ENCODE results near the gene RHBG. TPM values are rescaled to one million over a fixed set of nuclear protein-coding genes. Genes with fewer than 3 reads are reported as not detected.
"Not testable (repeated sequence)": the region's sequence is repeated elsewhere in the genome, so short reads cannot be mapped to it uniquely, and the experiment has no call there.

RHBG gene, protein sequence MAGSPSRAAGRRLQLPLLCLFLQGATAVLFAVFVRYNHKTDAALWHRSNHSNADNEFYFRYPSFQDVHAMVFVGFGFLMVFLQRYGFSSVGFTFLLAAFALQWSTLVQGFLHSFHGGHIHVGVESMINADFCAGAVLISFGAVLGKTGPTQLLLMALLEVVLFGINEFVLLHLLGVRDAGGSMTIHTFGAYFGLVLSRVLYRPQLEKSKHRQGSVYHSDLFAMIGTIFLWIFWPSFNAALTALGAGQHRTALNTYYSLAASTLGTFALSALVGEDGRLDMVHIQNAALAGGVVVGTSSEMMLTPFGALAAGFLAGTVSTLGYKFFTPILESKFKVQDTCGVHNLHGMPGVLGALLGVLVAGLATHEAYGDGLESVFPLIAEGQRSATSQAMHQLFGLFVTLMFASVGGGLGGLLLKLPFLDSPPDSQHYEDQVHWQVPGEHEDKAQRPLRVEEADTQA
- total RNA-seq = 2.1 TPM

DNA sequence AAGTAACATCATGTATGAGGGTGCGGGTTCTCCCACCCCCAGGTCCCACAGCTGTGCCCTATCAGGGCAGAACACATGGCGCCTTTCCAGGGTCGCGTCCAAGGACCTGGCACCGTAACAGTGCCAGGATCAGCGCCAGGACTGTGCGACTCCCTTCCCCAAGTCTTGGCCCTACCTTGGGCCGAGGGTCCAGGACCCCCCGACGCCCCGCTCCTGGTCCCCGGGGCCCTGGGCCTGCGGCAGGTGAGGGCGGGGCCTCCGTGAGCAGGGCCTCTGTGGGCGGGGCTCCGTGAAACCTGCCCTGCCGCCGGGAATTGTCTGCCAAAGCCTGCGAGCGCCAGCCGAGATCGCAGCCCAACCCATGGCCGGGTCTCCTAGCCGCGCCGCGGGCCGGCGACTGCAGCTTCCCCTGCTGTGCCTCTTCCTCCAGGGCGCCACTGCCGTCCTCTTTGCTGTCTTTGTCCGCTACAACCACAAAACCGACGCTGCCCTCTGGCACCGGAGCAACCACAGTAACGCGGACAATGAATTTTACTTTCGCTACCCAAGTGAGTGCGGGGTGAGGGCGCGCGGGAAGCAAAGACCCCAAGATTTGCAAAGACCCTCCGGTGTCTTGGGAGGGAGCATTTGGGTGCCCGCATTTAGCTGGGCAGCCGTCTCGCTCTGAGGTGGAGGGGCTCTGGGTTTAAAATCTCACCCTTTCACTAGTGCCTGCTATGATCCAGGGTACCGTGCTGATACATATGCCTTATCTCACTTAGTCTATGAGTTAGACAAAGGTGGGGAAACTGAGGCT, at the start of gene RHBG:
TSS of gene RHBG (plus strand) at position 323 of the 796 bp plus-strand sequence. CDS start at position 362, 39 bp downstream.
- no peak for DNase-seq

DNA sequence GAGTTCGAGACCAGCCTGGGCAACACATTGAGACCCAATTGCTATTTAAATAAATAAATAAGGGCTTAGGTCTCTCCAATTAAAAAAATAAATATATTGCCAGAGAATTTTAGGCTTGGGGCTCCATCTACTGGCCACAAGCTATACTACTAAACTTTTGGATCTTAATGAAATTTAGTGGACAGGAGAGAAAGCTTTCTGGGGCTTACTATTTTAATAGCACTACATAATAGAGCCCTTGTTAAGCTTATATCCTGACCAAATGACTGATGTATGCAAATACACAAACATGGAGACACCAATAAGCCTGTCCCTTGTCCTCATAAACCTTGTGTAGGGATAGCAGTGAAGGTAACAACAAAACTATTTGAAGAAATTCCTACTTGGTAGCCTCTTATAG, 49.3 kb upstream of the RHBG start:
- no peak for DNase-seq

DNA sequence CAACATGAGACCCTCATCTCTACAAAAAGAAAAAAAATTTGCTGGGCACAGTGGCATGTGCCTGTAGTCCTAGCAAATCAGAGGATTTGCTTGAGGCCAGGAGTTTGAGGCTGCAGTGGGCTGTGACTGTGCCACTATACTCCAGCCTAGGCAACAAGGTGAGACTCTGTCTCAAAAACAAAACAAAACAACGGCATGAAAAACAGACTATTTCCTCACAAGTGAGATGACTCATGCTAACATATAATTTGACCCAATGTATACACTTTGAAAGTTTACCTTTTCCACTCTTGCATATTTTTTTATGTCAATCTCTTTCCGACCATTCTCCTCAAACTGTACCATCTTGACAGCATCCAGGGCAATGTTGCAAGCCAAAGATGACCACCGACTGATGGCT, 48.5 kb upstream of the RHBG start:
- no peak for DNase-seq

DNA sequence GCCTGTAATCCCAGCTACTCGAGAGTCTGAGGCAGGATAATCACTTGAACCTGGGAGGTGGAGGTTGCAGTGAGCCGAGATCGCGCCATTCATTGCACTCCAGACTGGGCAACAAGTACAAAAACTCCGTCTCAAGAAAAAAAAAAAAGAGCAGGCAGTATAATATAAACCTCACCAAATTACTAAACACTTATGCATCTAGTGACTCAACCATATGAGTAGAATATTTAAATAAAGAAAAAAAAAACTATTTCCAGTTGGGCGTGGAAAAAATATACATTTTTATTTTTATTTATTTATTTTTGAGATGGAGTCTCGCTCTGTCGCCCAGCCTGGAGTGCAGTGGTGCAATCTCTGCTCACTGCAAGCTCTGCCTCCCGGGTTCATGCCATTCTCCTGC, 45.8 kb upstream of the RHBG start:
- not testable (repeated sequence) for DNase-seq

DNA sequence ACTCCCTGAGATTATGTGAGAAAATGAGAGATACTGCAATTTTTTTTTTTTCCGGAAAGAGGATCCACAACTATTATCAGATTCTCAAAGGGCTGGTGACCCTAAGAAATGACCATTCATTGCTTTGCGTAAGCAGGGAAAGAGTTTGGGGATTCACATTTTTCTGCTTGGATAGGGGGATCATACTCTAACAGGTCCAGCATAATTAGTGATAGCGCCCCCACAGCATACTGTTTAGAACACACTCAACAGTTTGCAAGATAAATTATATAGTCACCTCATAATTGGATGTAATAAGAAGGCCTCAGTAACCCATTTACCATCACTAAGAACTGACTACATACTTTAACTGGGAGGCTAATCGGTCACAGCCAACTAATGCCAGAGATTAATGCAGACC, 32.8 kb upstream of the RHBG start:
- DNase-seq = no peak

DNA sequence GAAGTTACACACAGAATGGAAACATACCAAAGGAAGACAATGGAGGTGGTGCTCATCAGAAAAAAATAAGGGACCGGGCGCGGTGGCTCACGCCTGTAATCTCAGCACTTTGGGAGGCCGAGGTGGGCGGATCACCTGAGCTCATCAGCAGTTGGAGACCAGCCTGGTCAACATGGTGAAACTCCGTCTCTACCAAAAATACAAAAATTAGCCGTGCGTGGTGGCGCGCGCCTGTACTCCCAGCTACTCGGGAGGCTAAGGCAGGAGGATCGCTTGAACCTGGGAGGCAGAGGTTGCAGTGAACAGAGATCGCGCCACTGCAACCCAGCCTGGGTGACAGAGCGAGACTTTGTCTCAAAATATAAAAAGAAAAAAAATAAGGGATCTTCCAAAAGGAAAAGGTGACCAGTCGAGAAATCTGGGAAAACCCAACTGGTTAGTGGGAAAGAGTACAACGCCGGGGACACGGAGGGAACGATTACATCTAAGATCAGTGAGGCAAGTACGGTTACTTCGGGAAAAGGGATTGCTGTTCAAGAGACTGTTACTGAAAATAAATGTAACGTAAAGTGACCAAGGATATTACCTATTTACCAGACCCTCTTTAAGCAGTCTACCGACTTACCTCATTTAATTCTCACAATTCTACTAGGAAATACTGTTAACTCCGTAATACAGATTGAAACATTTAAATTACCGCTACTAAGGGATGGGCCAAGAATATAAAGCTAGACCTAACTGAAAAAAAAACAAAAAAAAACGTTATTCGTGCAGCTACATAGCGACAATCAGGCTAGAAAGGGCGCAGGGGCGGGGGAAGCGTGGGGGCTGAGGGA, 31.7 kb upstream of the RHBG start:
- DNase-seq = no peak

GRCh38 chr1:156337888-156338179, 31.2 kb upstream of the RHBG start:
- no peak for DNase-seq

GRCh38 chr1:156338180-156338976, 30.6 kb upstream of the RHBG start, which contains the start of the genes CCT3 and TSACC:
TSS of gene CCT3 (minus strand) at chr1:156338292. CDS start at chr1:156338184, 108 bp downstream.
TSS of gene TSACC (plus strand) at chr1:156338526. CDS start at chr1:156339758, 1,232 bp downstream.
- peak; percentile 100 for DNase-seq

DNA sequence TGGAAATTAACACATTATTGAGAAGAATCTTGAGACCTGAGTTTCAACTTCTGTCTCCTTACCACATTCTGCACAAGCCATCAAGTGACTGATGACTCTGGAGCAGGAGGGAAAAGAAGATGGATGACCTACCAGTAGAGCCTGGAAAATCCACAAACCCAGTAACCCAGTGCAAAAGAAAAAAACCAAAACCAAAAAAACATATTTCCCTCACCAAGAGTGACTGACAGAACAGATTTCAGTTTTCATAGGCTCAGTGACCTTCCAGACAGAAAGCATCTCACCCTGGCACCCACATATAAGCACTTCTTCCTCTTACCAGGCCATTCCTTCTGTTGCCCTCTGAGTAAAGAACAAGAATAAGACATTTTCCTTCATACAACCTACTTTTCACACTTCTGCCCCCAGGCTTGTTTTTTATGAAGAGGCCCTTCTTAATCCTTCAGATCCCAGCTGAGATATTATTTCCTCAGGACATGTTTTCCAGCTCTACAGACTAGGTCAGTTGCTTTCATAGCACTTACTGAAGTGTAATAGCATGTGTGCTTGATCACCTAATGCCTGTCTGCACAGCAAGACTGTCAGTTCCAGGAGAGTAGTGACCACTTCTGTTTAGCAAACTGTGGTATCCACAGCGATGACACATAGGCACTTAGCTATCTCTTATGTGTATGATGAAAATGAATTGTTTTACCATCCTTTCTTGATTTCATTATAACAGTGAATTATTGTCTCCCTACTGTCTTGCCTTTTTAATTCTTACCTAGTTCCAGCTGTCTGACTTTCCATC, 26.6 kb upstream of the RHBG start:
- no peak for DNase-seq

- no peak for DNase-seq
Measured at GRCh38 chr1:156344409-156344808, 24.6 kb upstream of the RHBG start.

- not testable (repeated sequence) for DNase-seq
Measured at GRCh38 chr1:156346035-156346434, 23.0 kb upstream of the RHBG start.

DNA sequence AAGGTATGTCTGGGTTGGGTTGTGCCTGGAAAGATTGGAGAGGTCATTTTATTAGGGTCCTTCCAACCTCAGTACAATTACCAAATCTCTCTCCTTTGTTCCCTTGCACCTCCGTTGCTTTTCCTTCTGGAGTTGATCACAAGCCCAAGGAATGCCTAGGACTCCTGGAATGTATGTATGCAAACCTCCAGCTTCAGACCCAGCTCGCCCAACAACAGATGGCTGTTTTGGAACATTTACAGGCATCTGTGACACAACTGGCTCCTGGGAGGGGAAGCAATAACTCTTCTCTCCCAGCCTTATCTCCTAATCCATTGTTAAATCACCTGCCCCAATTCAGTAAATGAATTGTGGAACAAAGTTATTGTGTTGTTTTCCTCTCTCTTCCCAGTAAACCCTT, 22.4 kb upstream of the RHBG start:
- DNase-seq = peak; percentile 24

GRCh38 chr1:156347331-156347730, 21.7 kb upstream of the RHBG start:
- DNase-seq = peak; percentile 66

DNA sequence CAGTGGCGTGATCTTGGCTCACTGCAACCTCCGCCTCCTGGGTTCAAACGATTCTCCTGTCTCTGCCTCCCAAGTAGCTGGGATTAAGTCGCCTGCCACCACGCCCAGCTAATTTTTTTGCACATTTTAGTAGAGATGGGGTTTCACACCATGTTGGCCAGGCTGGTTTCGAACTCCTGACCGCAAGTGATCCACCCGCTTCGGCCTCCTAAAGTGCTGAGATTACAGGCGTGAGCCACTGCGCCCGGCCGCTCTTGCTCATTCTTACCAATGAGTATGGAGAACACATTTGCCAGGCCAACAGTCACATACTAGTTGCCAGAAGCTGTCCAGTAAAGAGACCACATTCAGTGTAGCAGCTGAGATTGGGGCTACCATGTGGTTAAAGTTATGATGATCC, 16.5 kb upstream of the RHBG start:
- DNase-seq = not testable (repeated sequence)

DNA sequence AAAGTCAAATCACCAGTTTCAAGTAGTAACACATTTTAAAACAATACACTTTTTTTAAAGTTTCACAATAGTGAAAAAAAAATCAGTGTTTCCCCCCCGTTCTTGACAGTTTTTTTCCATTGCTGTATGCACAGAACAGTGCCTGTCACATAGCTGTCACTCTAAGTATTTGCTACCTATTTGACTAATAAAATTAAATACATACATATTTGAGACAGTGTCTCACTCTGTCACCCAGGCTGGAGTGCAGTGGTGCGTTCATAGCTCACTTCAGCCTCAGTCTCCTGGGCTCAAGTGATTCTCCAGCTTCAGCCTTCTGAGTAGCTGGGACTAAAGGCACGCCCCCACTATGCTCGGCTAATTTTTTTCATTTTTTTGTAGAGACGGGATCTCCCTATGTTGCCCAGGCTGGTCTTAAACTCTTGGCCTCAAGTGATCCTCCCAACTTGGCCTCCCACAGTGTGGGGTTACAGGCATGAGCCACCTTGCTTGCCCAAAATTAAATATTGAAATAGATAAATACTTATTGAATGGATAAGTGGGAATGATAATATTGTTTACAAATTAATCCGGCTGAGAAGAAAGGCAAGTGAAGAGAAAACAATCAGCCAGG, 12.6 kb upstream of the RHBG start:
- DNase-seq = no peak

- DNase-seq = no peak
Measured at GRCh38 chr1:156356875-156357534, 12.0 kb upstream of the RHBG start.

- no peak for DNase-seq
Measured at GRCh38 chr1:156357977-156358376, 11.0 kb upstream of the RHBG start.

DNA sequence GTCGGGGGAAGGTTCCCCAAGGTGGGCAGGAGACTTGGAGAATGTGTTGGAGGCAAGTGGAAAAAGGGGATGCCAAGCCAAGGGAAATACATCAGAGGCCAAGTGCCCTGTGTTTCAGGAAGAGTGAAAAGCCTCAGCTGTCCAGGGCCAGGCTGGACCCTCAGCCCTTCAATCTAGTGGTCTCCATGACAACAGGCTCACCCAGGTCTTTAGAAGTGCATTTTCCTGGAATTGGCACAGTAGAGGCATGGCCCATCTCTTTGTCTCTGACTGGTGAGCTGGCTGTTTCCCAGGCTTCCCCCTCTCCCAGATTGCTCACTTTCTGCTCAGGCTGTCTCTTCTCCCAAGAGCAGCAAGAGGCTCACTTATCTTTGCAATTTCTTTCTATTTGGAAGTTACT, 10.4 kb upstream of the RHBG start:
- DNase-seq = no peak

- DNase-seq = no peak
Measured at GRCh38 chr1:156359249-156359648, 9.8 kb upstream of the RHBG start.

GRCh38 chr1:156359973-156360372, 9.0 kb upstream of the RHBG start:
- DNase-seq = no peak

Data from skin of body (tissue), 2 donors.